ENCODE results near the gene CTBP1. TPM values are rescaled to one million over a fixed set of nuclear protein-coding genes. Genes with fewer than 3 reads are reported as not detected.
"Not testable (repeated sequence)": the region's sequence is repeated elsewhere in the genome, so short reads cannot be mapped to it uniquely, and the experiment has no call there.

Gene CTBP1
- total RNA-seq, 3 donors from 2014 or later = 130 to 159 (median 133) TPM

GRCh38 chr4:1293531-1293941 lies 44.6 kb upstream of the CTBP1 start:
- Histone ChIP-seq H3K27ac (peak overlapping the region in 1 of 2 donors; percentile 36), H3K4me3 (no peak overlapping the region), H3K9me3 (no peaks in the 10 kb centered on the region), H3K27me3 (no peaks in the 10 kb centered on the region), H3K36me3 (no peaks in the 10 kb centered on the region), H3K4me1 (peaks cover 17 to 22% of the 10 kb centered on the region in 2 donors)
- intact Hi-C loops (cut with DNase I; ENCODE audit: low total_unique reads) = no loop called here
- no peak for TF ChIP-seq POLR2AphosphoS5 (IDR thresholded peaks at IDR 0.05)
- no peak for TF ChIP-seq POLR2A (IDR thresholded peaks at IDR 0.05)
- no peak for TF ChIP-seq CTCF (IDR thresholded peaks at IDR 0.05)
- no peak for DNase-seq (ENCODE audit: low spot score in 2 of 2)

GRCh38 chr4:1292703-1293011 lies 43.7 kb upstream of the CTBP1 start:
- H3K27ac ChIP-seq; H3K4me3 ChIP-seq; H3K27me3 ChIP-seq; intact Hi-C loops (cut with DNase I; ENCODE audit: low total_unique reads); H3K36me3 ChIP-seq; H3K9me3 ChIP-seq; DNase-seq (ENCODE audit: low spot score in 2 of 2): not testable (repeated sequence)
- peaks cover 17 to 22% of the 10 kb centered on the region in 2 donors for H3K4me1 ChIP-seq

- no peak for TF ChIP-seq CTCF (IDR thresholded peaks at IDR 0.05)
- TF ChIP-seq POLR2AphosphoS5 (IDR thresholded peaks at IDR 0.05) = no peak
- TF ChIP-seq POLR2A (IDR thresholded peaks at IDR 0.05) = no peak
- intact Hi-C loops (cut with DNase I; ENCODE audit: low total_unique reads) = no loop called here
- H3K9me3 ChIP-seq = no peaks in the 10 kb centered on the region
- no peaks in the 10 kb centered on the region for H3K27me3 ChIP-seq
- no peak overlapping the region for H3K4me3 ChIP-seq
- no peaks in the 10 kb centered on the region for H3K36me3 ChIP-seq
- no peak for DNase-seq (ENCODE audit: low spot score in 2 of 2)
- H3K4me1 ChIP-seq = peaks cover 17 to 22% of the 10 kb centered on the region in 2 donors
- no peak overlapping the region for H3K27ac ChIP-seq
Measured at GRCh38 chr4:1291996-1292702, 43.2 kb upstream of the CTBP1 start.

- Histone ChIP-seq H3K4me3 (peak overlapping the region; percentile 78 to 93 (median 84)), H3K9me3 (no peaks in the 10 kb centered on the region), H3K27ac (peak overlapping the region; percentile 93 to 95), H3K4me1 (peaks cover 17 to 22% of the 10 kb centered on the region in 2 donors), H3K36me3 (no peaks in the 10 kb centered on the region), H3K27me3 (no peaks in the 10 kb centered on the region)
- TF ChIP-seq CTCF (IDR thresholded peaks at IDR 0.05) (no peak), POLR2A (IDR thresholded peaks at IDR 0.05) (no peak), POLR2AphosphoS5 (IDR thresholded peaks at IDR 0.05) (no peak)
- intact Hi-C loops (cut with DNase I; ENCODE audit: low total_unique reads) = no loop called here
- DNase-seq (ENCODE audit: low spot score in 2 of 2) = no peak
Measured at GRCh38 chr4:1291091-1291490, 42.2 kb upstream of the CTBP1 start.

DNA sequence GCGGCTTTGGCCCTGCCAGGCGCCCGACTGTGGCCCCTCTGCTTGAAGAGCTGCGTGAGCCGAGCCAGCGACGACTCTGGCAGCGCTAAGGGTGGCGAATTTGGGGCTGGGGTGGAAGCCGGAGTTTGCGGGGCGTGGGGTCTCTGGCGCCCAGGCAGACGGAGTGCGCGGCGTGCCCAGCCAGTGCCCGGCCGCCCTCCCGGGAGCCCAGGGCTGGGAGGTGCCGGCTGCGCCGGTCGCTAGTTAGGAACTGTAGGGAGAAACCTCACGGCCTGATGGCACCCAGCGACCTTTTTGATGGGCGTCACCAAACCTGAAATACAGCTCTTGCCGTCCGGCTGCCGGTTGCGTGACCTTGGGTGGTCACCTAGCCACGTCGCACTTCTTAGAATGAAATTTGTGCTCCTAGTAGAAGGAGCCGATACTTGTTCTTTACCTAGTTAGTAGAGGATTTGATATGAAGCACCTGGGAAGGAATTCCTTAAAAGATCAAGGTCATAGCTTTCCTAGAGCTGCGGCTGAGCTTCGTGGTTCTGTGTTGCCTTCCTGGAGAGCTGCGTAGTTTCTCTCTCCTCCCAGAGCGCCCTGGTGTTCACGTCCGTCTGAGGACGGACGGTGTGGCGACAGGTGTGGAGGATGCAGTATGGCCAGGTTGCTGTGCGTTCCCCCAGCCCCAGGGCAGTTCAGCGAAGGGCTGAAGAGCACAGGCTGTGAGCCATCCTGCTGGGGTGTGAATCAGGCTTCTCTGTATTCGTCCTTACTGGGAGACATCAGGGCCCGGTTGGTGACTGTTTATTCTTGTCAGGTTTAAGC lies 41.4 kb upstream of the CTBP1 start:
- H3K4me3 ChIP-seq = peak overlapping the region; percentile 78 to 93 (median 84)
- H3K36me3 ChIP-seq = no peaks in the 10 kb centered on the region
- DNase-seq (ENCODE audit: low spot score in 2 of 2) = no peak
- no peaks in the 10 kb centered on the region for H3K9me3 ChIP-seq
- TF ChIP-seq POLR2A (IDR thresholded peaks at IDR 0.05) = no peak
- H3K27ac ChIP-seq = peak overlapping the region; percentile 93 to 95
- no peaks in the 10 kb centered on the region for H3K27me3 ChIP-seq
- peaks cover 17 to 22% of the 10 kb centered on the region in 2 donors for H3K4me1 ChIP-seq
- intact Hi-C loops (cut with DNase I; ENCODE audit: low total_unique reads) = no loop called here

Data from breast epithelium (tissue), 4 donors.